HCT116 (cell line): ENCODE data around the gene LLGL2. TPM values are rescaled to one million over a fixed set of nuclear protein-coding genes. Genes with fewer than 3 reads are reported as not detected.

Source experiments
- ATAC-seq: fragments of 200-7000 bp; cut with Tn5 transposase; 2 replicates; pipeline ENCODE4 v1.9.1; 2020; ENCODE audit warnings: mild to moderate bottlenecking, moderate library complexity
- BruUV-seq: library from RNA; stranded (reverse); fragments of 400-500 nt; replicated peaks from 2 replicates; lab custom pipeline; 2021; lab: Mats Ljungman, UMichigan
- CTCF ChIA-PET: fragments of 300-600 bp; sonication (Branson Sonifier 250); formaldehyde crosslinking; loops from one replicate; lab custom pipeline; 2021; ENCODE audit warnings: antibody characterized with exemption; lab: Charles Lee
- POLR2A ChIA-PET: fragments of 300-600, 350-600 bp; sonication (Branson Sonifier 250); formaldehyde crosslinking; loops from one replicate; lab custom pipeline; 2021; ENCODE audit warnings: antibody characterized with exemption; lab: Charles Lee
- RAD21 ChIA-PET, 2 experiments: fragments of 300-600 bp; sonication (Branson Sonifier 250); formaldehyde crosslinking; loops; one replicate each; lab custom pipeline; 2023; ENCODE audit warnings: low total read pairs in 2 of 2; ENCODE audit not compliant: uncharacterized antibody in 2 of 2, unreplicated experiment in 2 of 2, low non-redundant PET in 1 of 2; lab: Charles Lee
- DNase-seq: peaks from one replicate; pipeline ENCODE4 v3.0.0-alpha.2; 2010; ENCODE audit warnings: low read depth, low spot score
- H2AFZ ChIP-seq: fragments of 200-600 bp; shearing (Covaris generic), sonication (generic); 2 replicates; pipeline ENCODE4 v1.6.1; 2017; ENCODE audit warnings: low read depth, mixed run types, mixed read lengths, antibody characterized with exemption, low read length; ENCODE audit not compliant: poor library complexity, severe bottlenecking
- H3K27ac ChIP-seq: 2 replicates; pipeline ENCODE4 v1.5.1; 2012; ENCODE audit warnings: low read depth, low read length
- H3K27me3 ChIP-seq: fragments of 200-600 bp; sonication (generic); 2 replicates; pipeline ENCODE4 v1.6.1; 2016; ENCODE audit warnings: mixed run types, low read length, mixed read lengths; ENCODE audit not compliant: insufficient read depth
- H3K36me3 ChIP-seq, 2 experiments: fragments of 200-500 bp in 1 of 2; fragments of 200-600 bp in 1 of 2; sonication (Bioruptor generic) in 1 of 2; sonication (generic) in 1 of 2; 2 replicates each; pipeline versions ENCODE4 v1.5.1 to v1.6.1; 2014 to 2016; ENCODE audit warnings: low read length in 2 of 2, inconsistent platforms in 1 of 2, mixed read lengths in 1 of 2, mixed run types in 1 of 2; ENCODE audit not compliant: insufficient read depth in 2 of 2, control insufficient read depth in 1 of 2
- H3K4me1 ChIP-seq, 2 experiments: fragments of 200-600 bp in 1 of 2; sonication (generic) in 1 of 2; 2 replicates each; pipeline versions ENCODE4 v1.5.1 to v1.6.1; 2012 to 2017; ENCODE audit warnings: low read length in 2 of 2, inconsistent platforms in 1 of 2, mild to moderate bottlenecking in 1 of 2, mixed read lengths in 1 of 2, mixed run types in 1 of 2, moderate library complexity in 1 of 2; ENCODE audit not compliant: insufficient read depth in 2 of 2, control insufficient read depth in 1 of 2
- H3K4me2 ChIP-seq: fragments of 200-600 bp; sonication (generic); 2 replicates; pipeline ENCODE4 v1.6.1; 2017; ENCODE audit warnings: mixed run types, low read length, mixed read lengths
- H3K4me3 ChIP-seq, 2 experiments: fragments of 200-600 bp in 1 of 2; sonication (generic) in 1 of 2; replicated peaks in 1 of 2; 2 replicates each; pipeline ENCODE4 v1.5.1; 2011 to 2016; ENCODE audit warnings: low read length in 2 of 2, control low read depth in 1 of 2, low read depth in 1 of 2, mild to moderate bottlenecking in 1 of 2, mixed read lengths in 1 of 2, mixed run types in 1 of 2
- H3K79me2 ChIP-seq: fragments of 200-600 bp; sonication (generic); 2 replicates; pipeline ENCODE4 v1.6.1; 2017; ENCODE audit warnings: mild to moderate bottlenecking, mixed run types, low read length, moderate library complexity, mixed read lengths; ENCODE audit not compliant: insufficient read depth
- H3K9ac ChIP-seq: fragments of 200-600 bp; sonication (generic); 2 replicates; pipeline ENCODE4 v1.6.1; 2016; ENCODE audit warnings: low read length, mixed read lengths
- H3K9me2 ChIP-seq: fragments of 200-600 bp; sonication (generic), shearing (Covaris generic); 2 replicates; pipeline ENCODE4 v1.6.1; 2017; ENCODE audit warnings: mixed run types, mild to moderate bottlenecking, moderate library complexity; ENCODE audit not compliant: insufficient read depth
- H3K9me3 ChIP-seq, 2 experiments: fragments of 200-500 bp in 1 of 2; fragments of 200-600 bp in 1 of 2; sonication (Bioruptor generic) in 1 of 2; sonication (generic) in 1 of 2; 2 replicates each; pipeline ENCODE4 v1.6.1; 2014 to 2017; ENCODE audit warnings: low read length in 2 of 2, mixed read lengths in 2 of 2, inconsistent platforms in 1 of 2, low read depth in 1 of 2, mild to moderate bottlenecking in 1 of 2, mixed run types in 1 of 2, moderate library complexity in 1 of 2; ENCODE audit not compliant: control insufficient read depth in 1 of 2, insufficient read depth in 1 of 2
- H4K20me1 ChIP-seq: fragments of 200-600 bp; sonication (generic), shearing (Covaris generic); 2 replicates; pipeline ENCODE4 v1.6.1; 2017; ENCODE audit warnings: mixed run types, mild to moderate bottlenecking, moderate library complexity; ENCODE audit not compliant: insufficient read depth
- EGR1 ChIP-seq: IDR thresholded peaks from 2 replicates; pipeline ENCODE4 v1.6.1; 2012; ENCODE audit warnings: low read depth
- ELF1 ChIP-seq: IDR thresholded peaks from 2 replicates; pipeline ENCODE4 v1.6.1; 2012; ENCODE audit warnings: low read depth, borderline replicate concordance
- EZH2 ChIP-seq: fragments of 200-600 bp; sonication (generic); IDR thresholded peaks from 2 replicates; pipeline ENCODE4 v1.6.1; 2017; ENCODE audit warnings: antibody characterized with exemption, mixed run types
- EZH2phosphoT487 ChIP-seq: fragments of 200-600 bp; IDR thresholded peaks from 2 replicates; pipeline ENCODE4 v1.6.1; 2018; ENCODE audit warnings: antibody characterized with exemption, borderline replicate concordance
- JUND ChIP-seq: IDR thresholded peaks from 2 replicates; pipeline ENCODE4 v1.6.1; 2012
- MAX ChIP-seq: IDR thresholded peaks from 2 replicates; pipeline ENCODE4 v1.6.1; 2012
- RAD21 ChIP-seq: IDR thresholded peaks from 2 replicates; pipeline ENCODE4 v1.6.1; 2012; ENCODE audit warnings: low read depth, mild to moderate bottlenecking
- SIN3A ChIP-seq: IDR thresholded peaks from 2 replicates; pipeline ENCODE4 v1.6.1; 2012; ENCODE audit warnings: low read depth
- SP1 ChIP-seq: IDR thresholded peaks from 2 replicates; pipeline ENCODE4 v1.6.1; 2012; ENCODE audit warnings: low read depth
- SRF ChIP-seq: IDR thresholded peaks from 2 replicates; pipeline ENCODE4 v1.6.1; 2012; ENCODE audit warnings: low read depth
- YY1 ChIP-seq: IDR thresholded peaks from 2 replicates; pipeline ENCODE4 v1.6.1; 2011; ENCODE audit warnings: low read length, low read depth, moderate library complexity, mild to moderate bottlenecking; ENCODE audit not compliant: insufficient replicate concordance; ENCODE audit errors: extremely low read depth
- intact Hi-C: fragments of 100-400 bp; cut with micrococcal nuclease; formaldehyde crosslinking; loops from 2 replicates; pipeline ENCODE4 v1.10.0; 2022
- total RNA-seq: library from RNA; stranded (reverse); gene quantifications from one replicate; pipeline ENCODE4 v1.2.1, GENCODE V29; 2021; ENCODE audit not compliant: unreplicated experiment

Gene LLGL2
- total RNA-seq, 1 experiment from 2014 or later, result 209 TPM

DNA sequence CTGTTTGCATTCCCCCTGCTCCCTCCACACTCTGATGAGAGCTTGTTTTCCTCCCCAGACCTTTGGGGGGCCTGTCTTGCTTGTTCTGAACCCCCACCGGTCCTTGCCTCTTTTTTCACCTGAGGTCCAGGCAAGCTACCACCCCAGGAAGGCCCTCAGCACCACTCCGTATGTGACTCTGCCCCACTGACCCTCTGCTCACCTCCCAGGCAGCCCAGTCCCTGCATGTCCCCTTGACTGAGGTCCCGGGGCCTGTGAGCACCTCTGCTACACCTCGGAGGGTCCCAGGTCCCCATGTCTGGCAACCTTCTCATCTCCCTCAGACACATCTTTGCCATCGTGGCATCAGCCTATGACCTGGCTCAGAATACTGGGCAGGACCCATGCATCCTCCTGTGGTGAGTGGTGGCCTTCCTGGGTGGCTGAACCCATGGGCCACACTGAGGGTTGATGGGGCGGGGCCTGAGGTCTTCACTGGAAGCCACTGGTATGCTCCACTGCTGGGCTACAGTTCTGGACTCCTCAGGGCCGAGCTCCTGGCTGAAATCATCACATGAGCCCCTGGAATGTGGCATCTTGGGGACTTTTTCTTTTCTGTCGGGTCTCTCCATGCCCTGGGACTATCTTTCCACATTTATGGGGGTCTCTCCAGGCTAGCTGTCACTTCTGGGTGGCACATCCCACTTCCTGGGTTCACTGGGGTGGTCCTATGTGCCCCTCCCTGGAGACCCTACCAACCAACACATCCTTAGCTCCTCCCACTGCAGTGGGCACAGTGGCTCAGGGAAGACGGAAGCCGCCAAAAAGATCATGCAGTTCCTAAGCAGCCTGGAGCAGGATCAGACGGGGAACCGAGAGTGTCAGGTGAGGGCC is 65.6 kb downstream of the LLGL2 start:
- H3K9me2 ChIP-seq, result no peaks in the 10 kb centered on the region
- intact Hi-C loops, result no loop called here
- H3K9me3 ChIP-seq, result no peaks in the 10 kb centered on the region
- H3K9ac ChIP-seq, result no peak overlapping the region
- no peak overlapping the region for H3K4me3 ChIP-seq
- H3K27ac ChIP-seq, result no peak overlapping the region; the same call in 1 of the 2 replicates
- no peaks in the 10 kb centered on the region for H3K27me3 ChIP-seq
- TF ChIP-seq YY1 (no peak), SP1 (no peak), EGR1 (no peak), EZH2phosphoT487 (no peak), RAD21 (no peak), EZH2 (no peak), SIN3A (no peak), JUND (no peak)
- DNase-seq (no peak), ATAC-seq (no peak)
- peaks cover 10 to 33% of the 10 kb centered on the region in 2 experiments; a peak in 3 of 4 replicates for H3K4me1 ChIP-seq
- no peak overlapping the region for H2AFZ ChIP-seq
- ChIA-PET RAD21 (no interaction called here), CTCF (interaction anchor here (4.3 kb wide), 1 partner anchor 10 kb away, joined by 45 read pairs; no protein-coding TSS in a partner anchor), POLR2A (no interaction called here)
- no TSS peak for BruUV-seq
- H3K4me2 ChIP-seq, result no peak overlapping the region
- H3K36me3 ChIP-seq, result no peaks in the 10 kb centered on the region
- no peaks in the 10 kb centered on the region for H3K79me2 ChIP-seq
- H4K20me1 ChIP-seq, result no peaks in the 10 kb centered on the region

DNA sequence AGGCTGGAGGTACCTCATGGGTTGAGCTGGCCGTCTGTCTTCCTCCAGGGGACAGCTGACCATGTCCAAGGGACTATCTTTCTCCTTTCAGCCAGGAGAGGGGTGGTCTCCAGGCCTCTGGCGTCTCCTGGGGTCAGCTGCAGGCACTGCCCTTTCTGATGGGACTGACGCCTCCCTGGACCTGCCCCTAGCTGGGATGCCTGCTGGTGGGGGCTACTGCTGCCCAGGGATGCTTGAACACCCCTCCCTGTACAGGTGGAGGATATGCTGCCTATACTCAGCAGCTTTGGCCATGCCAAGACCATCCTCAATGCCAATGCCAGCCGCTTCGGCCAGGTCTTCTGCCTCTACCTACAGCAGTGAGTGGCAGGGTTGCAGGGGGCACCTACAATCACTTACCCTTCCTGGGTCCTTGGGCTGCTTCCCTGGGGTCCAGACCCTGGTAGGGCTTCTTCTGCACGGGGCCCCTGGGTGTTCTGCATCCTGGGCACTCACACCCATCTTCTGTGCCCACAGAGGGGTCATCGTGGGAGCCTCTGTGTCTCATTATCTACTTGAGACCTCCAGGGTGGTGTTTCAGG is 66.3 kb downstream of the LLGL2 start:
- BruUV-seq, result no TSS peak
- ATAC-seq, result no peak
- Histone ChIP-seq H3K9me2 (no peaks in the 10 kb centered on the region), H3K9ac (no peak overlapping the region), H3K79me2 (no peaks in the 10 kb centered on the region), H3K4me3 (no peak overlapping the region), H3K27ac (no peak overlapping the region; the same call in 1 of the 2 replicates), H4K20me1 (no peaks in the 10 kb centered on the region), H3K27me3 (no peaks in the 10 kb centered on the region), H3K9me3 (no peaks in the 10 kb centered on the region), H3K4me2 (no peak overlapping the region), H3K36me3 (no peaks in the 10 kb centered on the region)
- RAD21 ChIA-PET, result no interaction called here
- no peak for TF ChIP-seq ELF1
- TF ChIP-seq MAX, result no peak
- TF ChIP-seq SRF, result no peak
- no peak for TF ChIP-seq EZH2phosphoT487
- no peak for TF ChIP-seq SIN3A
- TF ChIP-seq RAD21, result peak; percentile 24; the same call in 1 of the 2 replicates
- TF ChIP-seq, all 23 proteins: peak for 1
- H2AFZ ChIP-seq, result no peak overlapping the region
- POLR2A ChIA-PET, result no interaction called here
- DNase-seq, result no peak
- H3K4me1 ChIP-seq, result peaks cover 10 to 33% of the 10 kb centered on the region in 2 experiments; a peak in 3 of 4 replicates
- intact Hi-C loops, result no loop called here
- CTCF ChIA-PET, result interaction anchor here (4.3 kb wide), 1 partner anchor 10 kb away, joined by 45 read pairs; no protein-coding TSS in a partner anchor
